GM21825 (cell line): Measurements from ENCODE around the gene CBFA2T3.

Source experiments
- ATAC-seq: cut with Tn5 transposase; IDR thresholded peaks from one replicate; pipeline ENCODE4 v1.9.1; 2021; ENCODE audit warnings: mild to moderate bottlenecking, moderate library complexity; ENCODE audit not compliant: unreplicated experiment

The CBFA2T3 gene

DNA sequence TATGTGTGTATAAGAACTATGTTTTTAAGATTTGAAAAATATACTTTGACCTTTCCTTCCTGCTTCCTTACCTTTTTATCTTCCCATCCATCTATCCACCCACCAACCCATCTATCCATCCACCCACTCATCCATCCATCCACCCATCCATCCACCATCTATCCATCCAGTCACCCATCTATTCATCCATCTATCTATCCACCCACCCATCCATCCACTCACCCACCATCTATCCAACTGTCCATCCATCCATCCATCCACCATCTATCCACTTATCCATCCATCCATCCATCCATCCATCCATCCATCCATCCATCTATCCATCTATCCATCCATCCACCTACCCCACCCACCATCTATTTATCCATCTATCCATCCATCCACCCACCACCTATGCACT is 12.4 kb downstream of the CBFA2T3 start:
- ATAC-seq, result no peak

DNA sequence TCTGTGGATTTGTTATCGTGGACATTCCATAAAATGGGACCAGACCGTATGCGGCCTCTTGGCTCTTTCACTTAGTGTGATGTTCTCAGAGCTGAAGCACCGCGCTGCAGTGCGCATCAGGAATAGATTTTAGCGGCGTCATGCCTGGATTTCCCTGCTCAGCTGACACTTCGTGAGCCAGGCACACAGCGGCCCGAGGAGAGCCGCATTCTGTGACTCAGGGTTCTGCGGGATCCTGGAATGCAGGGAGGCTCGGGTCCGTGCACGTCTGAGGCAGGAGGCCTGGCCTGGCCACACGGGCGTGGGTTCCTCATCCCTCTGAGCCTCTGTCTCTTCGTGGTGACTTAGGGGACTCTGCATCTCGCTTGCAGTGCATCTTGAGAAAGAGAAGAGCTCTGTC is 13.4 kb downstream of the CBFA2T3 start:
- ATAC-seq, result no peak

DNA sequence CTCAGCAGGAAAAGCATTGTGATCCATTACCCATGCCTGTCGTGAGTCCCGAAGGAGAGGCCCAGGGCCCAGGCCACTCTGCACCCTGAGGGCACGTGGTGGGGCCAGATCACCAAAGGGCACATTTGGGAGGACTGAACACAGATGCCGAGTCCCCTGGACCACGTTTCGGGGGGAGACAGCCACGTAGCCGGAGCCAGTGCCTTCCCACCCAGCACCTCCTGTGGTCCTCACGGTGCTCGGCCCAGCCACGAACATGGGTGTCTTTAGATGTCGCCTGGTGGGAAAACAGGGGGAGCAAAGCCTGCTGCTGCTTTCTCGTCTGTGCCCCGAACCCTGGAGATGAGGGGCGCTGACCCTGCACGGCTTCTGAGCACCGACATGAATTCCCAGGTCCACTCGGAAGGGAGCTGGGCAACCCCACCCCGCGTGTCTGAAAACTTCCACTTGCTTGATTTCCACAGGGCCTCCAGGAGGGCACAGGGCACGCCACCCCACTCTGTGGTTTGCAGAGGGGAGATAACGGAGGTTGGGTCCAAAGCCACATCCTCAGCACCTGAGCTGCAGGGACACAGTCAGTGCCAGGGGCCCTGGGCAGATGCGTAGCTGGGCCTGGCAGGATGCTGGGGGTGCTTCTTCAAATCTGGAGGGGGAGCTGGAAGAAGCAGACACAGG is 14.4 kb downstream of the CBFA2T3 start:
- ATAC-seq, result no peak

DNA sequence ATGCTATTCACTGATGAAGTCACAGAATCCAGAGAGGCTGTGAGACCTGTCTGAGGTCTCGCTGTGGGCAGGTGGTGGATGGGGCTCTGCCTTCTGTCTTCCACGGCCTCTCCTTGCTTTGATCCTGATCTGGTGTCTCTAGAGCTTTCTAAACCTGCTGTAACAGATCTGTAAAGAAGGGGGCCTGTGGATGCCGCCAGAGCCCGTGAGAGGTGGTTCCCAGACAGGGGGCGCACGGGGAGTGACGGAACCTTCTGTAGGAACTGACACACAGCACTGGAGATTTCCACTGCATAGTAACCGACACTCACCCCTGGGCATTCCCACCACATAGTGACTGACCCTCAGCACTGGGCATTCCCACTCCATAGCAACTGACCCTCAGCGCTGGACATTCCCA is 16.0 kb downstream of the CBFA2T3 start:
- no peak for ATAC-seq

DNA sequence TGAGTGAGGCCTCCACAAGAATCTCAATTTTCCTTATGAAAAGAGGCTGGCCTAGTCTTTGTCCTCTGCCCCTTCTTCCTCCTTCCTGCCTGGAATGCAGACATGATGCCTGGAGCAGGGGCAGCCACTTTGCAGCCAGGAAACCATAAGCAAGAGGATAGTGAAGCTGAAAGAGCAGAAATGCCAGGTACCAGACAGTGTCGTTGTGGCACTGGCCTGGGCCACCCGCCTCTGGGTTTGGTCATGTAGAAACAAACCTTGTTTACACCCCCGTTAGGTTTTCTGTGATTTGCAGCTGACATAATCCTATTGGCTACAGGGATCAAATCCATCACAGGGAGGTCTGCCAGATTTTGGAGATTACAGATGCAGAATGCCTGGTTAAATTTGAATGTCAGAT is 16.5 kb downstream of the CBFA2T3 start:
- ATAC-seq, result no peak

DNA sequence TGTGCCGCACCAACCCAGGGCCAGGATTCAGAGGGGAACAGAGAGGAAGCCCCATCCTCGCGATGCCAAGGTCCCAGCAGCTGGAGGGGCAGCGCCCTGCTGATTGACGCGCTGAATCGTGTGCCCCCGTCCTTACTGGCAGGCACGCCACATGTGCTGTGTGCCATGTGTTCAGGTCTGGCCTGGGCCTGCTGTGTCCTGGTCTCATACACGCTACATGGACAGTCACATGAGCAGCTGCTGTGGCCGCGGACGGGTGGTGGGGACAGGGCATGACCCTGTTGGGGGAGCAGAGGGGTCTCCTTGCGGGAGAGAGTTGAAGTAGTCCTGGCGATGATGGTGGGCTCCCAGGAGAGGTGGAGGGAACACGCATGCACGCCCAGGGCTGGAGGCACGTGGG is 18.0 kb downstream of the CBFA2T3 start:
- ATAC-seq, result no peak

DNA sequence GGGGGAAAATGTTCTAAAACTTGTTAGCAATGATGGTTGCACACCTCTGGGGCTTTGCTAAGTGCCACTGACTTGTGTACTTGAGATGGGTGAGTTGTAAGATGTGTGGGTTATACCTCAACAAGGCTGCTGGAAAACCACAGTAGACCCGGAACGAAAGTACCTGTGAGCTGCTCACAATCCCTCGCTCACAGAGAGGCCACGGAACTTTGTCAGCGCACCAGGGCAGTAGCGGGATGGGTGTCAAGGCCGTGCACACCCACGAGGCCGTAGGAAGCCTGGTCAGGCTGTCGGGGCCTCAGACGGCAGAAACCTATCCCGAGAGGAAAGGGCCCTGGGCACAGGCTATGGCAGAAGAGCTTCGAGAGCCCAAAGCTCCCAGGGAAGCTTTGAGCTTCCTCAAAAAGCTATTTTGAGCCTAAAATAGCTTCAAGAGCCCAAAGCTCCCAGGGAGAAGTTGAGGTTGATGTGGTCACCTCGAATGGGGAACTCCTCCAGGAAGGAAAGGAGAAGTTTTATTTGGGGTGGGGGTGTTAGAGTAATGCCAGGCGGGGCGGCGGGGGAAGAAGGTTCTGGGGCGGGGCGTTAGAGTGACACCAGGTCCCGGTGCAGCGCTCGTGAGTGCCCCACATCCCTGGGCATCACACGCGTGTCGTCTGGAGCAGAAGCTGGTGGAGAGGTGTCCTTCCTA is 19.0 kb downstream of the CBFA2T3 start:
- ATAC-seq, result no peak

DNA sequence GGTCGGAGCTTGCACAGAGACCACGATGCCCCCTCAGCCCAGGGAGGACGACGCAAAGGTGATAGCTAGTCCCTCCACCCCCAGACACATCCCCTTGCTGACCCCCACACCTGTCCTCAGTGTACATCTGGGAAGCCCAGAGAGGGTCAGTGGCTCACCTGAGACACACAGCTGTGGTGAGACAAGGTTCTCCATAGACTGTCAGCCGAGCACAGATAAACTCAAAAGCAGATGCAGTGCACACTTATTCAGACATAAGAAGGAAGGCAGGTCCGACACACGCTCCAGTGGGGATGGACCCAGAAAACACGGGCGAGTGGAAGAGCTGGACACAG is 19.6 kb downstream of the CBFA2T3 start:
- no peak for ATAC-seq

DNA sequence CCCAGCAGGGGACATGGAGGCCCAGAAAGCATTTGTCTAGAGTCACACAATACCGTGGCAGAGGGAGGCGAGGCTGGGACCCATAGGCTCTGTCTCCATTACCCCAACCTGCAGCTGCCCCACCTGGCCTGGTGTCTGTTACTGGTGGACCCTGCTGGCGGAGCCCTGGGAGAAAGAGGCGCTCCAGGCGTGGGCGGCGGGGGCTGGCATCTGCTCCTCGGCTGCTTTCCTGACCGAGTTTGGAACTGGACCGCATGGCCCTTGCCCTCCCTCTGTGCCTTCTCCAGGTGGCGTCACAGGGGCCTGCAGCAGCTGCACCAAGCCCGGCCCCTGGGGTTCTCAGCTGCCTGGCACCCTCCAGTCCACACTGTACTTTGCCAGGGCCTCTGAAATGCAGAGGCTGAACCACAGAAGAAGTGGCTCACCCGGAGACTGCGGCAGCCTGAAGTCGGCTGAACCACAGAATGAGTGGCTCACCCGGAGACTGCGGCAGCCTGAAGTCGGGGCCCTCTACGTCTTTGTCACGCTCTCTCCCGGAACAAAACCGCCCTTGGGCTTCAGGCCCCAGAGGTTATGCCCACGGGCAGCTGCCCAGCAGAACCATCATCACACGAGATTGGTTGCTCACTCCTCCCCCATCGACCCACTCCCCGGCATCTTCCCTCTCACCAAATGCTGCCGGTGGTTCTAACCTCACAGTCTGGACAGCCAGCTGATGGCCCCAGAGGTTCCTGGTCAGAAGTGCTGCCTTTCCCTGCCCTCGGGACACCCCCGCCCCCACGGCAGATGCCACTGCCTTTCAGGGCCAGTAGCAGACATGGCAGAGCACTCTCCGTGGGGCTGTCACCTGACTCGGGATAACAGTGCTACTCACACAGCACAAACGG is 20.2 kb downstream of the CBFA2T3 start:
- ATAC-seq, result no peak

DNA sequence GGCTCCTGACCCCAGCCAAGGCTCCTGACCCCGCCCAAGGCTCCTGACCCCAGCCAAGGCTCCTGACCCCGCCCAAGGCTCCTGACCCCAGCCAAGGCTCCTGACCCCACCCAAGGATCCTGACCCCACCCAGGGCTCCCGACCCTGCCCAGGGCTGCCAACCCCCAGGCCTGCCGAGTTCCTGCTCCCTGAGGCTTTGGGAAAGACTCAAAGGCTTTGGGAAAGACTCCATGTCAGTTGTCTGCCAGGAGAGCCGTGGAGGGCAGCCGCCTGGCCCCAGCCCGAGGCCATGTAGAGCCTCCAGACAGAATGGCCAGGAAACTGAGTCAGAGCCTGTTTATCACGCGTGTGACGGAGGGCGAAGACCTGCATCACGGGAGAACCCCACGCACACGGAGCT is 21.1 kb downstream of the CBFA2T3 start:
- no peak for ATAC-seq

DNA sequence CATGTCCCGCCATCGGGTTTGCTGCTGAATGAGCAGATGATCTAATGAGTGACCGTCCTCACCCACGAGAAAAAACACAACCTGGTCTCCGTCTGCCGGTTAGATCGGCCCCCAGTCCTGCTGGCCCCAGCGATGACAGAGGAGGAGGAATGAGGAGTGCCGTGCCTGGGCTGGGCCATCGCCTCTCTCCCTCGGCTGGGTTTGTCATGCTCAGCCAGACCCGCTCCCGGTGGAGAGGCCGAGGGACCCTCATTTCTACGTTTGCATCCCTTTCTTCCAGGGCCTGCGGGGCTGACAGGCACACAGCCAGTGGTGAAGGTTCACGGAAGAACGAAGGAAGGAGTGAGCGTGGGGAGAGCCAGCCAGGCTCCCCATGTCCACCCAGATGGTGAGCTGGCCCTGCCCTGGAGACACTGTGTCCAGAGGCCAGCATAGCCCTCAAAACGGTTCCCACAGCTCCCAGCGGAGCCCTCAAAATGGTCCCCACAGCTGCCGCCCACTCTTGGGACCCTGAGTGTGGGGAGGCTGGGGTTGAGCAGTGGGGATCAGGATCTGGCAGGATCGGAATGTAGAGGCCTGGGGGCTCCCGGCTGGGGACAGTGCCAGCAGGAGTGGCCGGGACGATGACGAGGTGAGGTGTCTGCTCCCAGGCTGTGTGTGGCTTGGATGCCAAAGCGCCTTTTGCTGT is 23.9 kb downstream of the CBFA2T3 start:
- ATAC-seq, result no peak

DNA sequence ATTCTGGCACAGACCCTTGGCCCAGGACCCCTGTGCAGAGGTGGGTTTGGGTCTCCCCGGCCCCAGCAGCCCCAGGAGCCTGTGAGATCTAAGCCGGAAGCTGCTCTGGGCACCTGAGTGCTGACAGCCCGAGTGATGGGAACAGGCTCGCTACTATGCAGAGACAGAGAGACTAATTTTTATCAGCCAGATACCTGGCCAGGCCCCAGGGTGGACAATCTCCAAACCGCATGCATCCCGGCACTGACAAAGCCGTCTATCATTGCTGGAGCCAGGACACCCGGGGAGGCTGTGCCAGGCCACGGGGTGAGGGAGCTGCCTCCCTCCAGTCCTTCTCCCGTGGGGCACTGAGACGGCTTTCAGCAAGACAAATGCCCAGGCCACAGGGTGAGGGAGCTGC is 25.0 kb downstream of the CBFA2T3 start:
- no peak for ATAC-seq

DNA sequence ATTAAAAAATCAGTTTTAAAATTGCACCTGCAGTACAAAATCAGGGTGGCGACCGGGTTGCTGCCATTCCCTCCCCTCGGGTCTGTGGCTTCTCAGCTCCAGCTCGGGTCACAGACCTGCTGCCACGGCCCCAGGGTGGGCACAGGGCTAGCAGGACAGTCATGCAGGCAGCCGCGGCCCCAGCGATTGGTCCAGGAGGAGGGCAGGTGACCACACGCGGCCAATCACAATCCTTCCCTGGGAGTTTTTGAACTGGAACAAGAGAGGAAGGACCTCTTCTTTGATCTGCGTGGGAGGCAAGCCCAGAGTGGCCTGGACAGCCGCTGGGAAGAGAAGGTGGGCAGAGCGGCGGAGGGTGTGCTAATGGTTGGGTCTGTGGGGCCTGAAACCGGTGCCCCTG is 25.5 kb downstream of the CBFA2T3 start:
- ATAC-seq, result no peak

DNA sequence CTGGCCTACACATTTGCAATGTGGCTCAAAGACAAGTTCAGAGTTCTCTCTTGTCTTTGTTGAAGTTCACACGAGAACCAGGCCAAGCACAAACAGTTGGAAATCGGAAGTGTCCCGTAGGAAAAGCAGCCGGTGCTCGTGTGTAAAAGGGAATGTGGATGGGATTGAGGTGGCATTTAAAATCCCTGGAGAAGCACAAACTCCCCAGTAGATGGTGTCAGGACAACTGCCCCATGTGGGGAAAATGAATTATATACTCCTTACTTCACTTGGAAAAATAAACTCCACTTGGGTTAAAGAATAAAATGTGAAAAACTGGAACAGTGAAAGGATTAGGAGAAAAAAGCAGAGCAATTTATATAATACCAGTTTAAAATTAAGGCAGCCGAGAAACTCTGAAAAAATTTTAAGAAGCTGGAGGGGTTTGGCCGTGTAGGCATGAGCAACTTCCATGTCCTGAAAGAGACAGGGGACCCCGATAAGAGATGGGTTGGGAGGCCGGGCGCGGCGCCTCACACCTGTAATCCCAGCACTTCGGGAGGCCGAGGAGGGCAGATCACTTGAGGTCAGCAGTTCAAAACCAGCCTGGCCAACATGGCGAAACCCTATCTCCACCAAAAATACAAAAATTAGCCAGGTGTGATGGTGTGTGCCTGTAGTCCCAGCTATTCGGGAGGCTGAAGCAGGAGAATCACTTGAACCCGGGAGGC is 28.1 kb downstream of the CBFA2T3 start:
- ATAC-seq, result no peak

DNA sequence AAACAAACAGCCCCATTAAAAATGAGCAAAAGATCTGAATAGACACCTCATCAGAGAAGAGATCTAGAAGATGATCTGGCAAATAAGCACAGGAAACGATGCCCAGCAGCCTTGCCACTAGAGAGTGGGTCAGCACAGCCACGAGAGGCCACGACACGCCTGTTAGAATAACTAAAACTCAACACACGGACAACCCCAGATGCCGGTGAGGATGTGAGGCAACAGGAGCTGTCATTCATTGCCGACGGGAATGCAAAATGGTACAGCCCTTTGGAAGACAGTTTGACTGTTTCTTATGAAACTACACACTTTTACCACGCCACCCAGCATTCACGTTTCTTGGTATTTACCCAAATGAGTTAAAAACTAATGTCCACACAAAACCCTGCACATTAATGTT is 31.5 kb downstream of the CBFA2T3 start:
- ATAC-seq, result no peak

DNA sequence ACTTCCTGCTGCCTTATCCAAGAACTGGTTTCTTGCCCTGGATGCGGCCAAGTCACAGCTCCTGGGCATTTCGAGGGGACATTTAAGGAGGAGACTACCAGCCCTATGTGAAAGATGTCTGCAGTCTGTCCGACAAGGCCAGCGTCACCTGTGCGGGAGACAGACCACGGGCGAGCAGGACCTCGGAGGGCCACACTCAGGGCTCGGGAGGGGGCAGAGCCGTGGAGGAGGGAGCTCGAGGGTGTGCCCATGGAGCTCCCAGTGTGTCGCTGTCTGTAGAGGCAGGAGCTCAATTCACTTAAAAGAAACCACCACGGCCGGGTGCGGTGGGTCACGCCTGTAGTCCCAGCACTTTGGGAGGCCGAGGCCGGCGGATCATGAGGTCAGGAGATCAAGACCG is 33.3 kb downstream of the CBFA2T3 start:
- no peak for ATAC-seq

DNA sequence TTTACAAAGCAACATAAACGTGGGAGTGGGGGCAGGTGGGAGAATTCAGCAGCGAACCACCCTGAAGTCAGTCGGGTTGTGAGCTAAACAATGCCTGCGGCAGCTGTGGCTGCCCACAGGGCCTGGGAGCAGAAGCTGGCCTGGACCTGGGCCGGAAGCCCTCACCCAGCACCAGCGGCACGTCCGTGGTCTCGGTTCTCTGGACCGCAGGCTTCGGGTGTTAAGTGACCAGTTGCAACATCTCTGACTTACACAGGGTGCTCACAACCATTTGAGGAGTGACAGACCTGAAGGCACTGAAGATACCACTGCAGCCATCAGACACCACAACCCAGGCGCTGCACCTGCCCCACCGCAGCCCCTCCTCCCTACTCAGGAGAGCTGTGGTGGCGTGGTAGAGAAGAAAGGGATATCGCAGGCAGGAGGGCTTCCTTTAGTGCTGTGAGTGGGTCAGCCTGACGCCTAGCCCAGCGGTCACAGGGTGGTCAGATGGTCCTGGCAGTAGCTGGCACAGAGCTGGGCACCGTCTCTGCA is 33.8 kb downstream of the CBFA2T3 start:
- ATAC-seq, result no peak

DNA sequence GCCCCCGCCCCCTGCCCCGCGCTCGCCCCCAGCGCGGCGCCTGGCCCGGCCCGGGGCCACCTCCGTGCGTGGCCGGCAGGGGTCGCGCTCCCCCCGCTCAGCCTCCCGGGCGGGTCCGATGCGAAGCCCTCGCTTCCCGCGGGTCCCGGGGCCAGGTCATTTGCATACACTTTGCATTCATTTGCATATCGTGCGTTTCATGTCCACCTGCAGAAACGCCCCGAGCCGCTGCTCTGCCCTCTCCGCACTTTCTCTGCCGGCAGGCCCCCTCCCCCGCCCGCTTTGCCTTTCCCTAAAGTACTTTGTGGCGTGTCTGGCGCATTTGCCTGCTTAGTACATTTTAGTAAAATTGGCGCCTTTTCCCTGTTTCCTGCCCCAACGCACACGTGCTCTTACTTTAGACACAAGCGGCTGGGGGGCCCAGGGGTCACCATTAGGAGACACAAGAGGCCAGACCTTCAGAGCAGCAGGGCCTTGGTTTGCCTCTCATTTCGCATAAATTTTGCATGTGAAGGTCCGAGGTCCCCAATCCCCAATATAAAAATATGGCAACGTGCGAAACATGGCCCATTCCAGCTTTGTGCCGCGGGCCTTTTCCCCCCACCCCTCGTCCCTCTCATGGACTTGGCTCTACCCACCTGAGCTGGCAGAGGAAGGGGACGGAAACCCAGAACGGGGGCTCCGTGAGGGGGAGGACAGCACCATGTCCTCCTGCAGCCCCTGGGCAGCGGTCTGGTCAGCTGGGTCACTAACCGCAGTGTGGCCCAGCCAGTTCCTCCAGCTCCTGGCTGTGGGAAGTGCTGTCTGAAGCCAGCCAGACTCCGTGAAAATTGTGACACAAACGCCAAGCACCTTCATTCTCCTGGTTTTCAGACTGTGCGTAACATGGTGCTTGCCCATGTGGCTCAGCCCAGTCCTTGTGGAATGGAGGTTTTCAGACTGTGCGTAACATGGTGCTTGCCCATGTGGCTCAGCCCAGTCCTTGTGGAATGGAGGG is 34.8 kb downstream of the CBFA2T3 start:
- ATAC-seq, result peak; percentile 49
